HG03378 (cell line): ENCODE measurements around the gene TBC1D2.
"Not testable (repeated sequence)": the region's sequence is repeated elsewhere in the genome, so short reads cannot be mapped to it uniquely, and the experiment has no call there.

Experiments used
- ATAC-seq: cut with Tn5 transposase; IDR thresholded peaks from one replicate; pipeline ENCODE4 v1.9.1; 2021; ENCODE audit warnings: mild to moderate bottlenecking, moderate library complexity; ENCODE audit not compliant: unreplicated experiment

The TBC1D2 gene

DNA sequence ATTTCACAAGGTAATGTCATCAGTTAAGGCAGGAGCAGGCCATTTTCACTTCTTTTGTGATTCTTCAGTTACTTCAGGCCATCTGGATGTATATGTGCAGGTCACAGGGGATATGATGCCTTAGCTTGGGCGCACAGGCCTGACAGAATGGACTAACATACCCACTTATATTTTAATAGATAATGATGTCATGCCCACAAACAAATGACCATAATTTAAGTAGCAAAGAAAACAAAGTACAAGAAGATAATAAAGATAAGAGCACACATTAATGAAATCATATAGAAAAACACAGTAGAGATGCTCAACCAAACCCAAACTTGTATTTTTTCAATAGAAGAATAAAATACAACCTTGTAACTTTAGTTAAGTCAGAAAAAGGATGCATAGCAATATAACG is 19.7 kb upstream of the TBC1D2 start:
- ATAC-seq = no peak

DNA sequence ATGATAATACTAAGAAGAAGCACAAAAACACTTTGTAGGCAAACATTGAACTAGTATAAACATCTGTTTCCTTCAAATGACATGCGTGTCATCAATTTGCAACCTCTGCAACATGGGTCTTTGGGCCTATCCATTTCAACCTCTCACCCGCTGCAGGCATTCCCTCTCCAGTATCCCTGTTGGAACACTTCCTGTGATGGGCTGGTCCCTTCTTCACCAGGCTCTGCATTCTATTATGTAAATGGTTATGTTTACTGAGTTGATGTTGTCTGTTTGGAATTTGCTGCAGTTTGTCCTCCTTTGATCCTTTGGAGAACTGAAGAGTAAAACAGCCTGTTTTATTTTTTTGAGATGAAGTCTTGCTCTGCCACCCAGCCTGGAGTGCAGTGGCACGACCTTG is 16.6 kb upstream of the TBC1D2 start:
- no peak for ATAC-seq

DNA sequence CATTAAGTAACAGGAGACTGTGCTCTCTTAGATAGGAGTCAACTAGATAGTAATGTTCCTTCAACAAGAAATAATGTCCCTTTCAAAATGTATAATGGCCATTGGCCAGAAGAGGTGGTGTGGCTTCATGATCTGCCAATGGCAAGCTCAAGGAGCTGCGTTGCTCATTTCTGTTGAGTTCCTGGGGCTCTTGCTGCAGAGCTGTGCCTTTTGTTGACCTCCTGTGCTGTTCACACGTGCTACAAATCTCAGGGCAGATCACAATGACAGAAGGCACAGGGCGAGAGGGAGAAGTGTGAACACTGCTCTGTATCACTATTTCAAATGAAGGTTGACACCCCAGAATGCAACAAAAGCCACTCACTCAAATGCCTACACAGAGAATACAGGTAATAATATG is 16.0 kb upstream of the TBC1D2 start:
- no peak for ATAC-seq

- not testable (repeated sequence) for ATAC-seq
Observed at GRCh38 chr9:98270284-98270683, 14.8 kb upstream of the TBC1D2 start.

DNA sequence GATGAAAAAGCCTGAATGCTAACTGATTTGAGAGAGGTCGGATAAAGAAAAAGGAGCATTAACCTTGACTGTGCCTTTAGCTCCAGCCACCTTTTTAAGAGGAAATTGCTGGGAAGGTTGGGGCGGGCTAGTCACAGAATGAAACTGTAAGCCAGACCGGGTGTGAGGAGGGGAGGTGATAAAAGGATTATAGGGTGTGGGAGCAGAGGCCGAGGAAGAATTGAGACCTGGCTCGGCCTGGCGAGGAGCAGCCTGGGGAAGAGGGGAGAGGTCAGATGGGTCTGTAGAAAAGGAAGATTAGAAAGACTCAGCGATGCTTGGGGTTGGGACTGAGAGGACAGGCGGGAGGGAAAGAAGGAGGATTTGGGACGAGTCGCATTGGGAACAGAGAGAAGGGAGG is 14.2 kb upstream of the TBC1D2 start:
- ATAC-seq = not testable (repeated sequence)

- not testable (repeated sequence) for ATAC-seq
Observed at GRCh38 chr9:98267556-98267955, 12.1 kb upstream of the TBC1D2 start.

DNA sequence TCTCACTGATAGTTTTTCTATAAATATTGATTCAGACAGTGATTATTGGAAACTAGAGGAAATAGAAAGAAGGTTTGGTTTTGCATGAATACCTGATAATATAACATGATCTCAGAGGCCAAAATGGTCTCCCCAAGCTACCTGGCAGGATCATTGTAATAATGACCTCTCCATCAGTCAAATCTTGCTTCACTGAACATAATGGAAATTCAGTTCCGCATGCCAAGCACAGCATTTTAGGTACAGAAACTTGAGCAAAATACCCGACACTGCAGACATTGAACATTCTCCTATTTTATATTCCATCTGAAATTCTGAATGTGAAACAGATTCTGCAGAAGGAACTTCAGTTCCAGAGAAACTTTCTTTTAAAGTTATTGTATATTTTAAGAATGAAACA is 9.1 kb upstream of the TBC1D2 start:
- ATAC-seq = no peak

DNA sequence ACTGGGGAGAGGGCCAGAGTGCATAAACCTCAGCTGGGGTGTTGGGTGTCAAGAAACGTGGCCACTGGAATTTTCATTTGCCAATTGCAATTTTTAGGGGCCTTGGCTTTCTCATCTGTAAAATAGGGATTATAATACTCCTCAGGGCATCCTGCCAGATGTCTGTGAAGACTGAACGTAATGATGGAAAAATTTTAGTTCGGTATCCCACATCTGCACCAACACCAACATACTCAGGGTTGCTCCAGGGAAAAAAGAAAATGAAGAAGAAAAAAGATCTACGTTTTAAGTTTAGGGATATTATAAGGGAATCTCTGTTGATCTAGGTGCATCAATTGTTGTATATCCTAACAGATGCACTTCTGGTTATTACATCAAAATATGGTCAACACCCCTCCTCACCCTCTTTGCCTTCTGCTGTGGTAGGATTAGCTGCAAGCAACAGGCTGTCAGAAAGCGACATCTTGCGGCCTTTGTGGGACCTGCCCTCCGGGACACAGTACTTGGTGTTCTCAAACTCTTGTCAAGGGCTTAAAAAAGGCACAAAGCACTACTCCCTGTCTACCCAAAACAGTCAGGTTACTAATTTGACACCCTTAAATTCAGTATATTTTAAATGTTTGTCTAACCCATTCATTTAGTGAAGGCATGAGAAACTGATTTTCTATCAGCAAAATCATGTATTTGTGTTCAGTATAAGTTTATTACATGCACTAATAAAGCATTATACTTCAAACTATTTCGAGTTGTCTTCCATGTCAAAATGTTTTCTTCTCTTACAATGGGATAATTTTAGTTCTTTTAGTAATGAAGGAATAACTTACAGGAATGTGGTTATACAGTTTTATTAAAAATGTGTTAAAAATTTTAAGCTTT is 8.3 kb upstream of the TBC1D2 start:
- ATAC-seq = no peak

- no peak for ATAC-seq
Observed at GRCh38 chr9:98263080-98263479, 7.6 kb upstream of the TBC1D2 start.

- no peak for ATAC-seq
Observed at GRCh38 chr9:98262056-98262455, 6.6 kb upstream of the TBC1D2 start.

GRCh38 chr9:98260635-98261034 is 5.2 kb upstream of the TBC1D2 start:
- no peak for ATAC-seq

- no peak for ATAC-seq
Observed at GRCh38 chr9:98259791-98260190, 4.3 kb upstream of the TBC1D2 start.

- ATAC-seq = no peak
Observed at GRCh38 chr9:98256756-98257155, 1.3 kb upstream of the TBC1D2 start.

GRCh38 chr9:98255061-98255577 is 330 bp downstream of the TBC1D2 start:
- peak; percentile 20 for ATAC-seq

DNA sequence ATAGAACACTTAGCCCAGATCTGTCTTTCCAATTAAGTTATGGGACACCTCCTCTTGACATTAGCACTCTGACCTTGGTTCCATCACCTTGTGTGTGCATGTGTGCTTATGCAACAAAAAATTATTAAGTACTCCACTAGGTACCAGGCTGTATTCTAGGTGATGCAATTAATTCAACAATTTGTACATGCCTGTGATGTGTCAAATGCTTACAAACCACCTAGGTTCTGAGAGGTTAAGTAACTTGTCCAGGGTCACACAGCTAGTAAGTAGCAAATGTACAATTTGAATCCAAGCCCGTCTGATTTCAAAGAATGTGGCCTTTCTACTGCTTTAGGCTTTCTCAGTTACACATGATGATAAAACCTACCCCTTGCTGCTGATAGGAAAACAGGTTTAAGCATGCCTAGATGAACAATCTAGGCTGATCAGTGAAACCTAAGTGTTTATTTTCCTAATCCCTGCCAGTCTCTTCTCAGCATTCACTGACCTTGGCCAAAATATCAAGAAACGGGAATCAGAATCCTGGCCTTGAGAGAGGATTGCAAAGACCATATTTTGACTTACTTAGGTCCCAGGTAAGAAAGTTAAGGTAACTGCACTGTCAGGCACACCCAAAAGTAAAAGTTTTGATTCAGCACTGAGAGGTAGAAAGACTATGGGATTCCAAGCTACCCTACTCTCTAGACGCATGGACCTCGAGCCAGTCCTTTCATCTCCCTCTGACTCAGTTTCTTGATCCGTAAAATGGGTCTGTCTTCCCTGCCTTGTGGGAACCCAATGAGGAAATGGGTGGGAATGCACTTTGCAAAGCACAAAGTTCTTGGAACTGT is 1.0 kb downstream of the TBC1D2 start:
- ATAC-seq = no peak

- no peak for ATAC-seq
Observed at GRCh38 chr9:98253565-98253964, 1.9 kb downstream of the TBC1D2 start.

DNA sequence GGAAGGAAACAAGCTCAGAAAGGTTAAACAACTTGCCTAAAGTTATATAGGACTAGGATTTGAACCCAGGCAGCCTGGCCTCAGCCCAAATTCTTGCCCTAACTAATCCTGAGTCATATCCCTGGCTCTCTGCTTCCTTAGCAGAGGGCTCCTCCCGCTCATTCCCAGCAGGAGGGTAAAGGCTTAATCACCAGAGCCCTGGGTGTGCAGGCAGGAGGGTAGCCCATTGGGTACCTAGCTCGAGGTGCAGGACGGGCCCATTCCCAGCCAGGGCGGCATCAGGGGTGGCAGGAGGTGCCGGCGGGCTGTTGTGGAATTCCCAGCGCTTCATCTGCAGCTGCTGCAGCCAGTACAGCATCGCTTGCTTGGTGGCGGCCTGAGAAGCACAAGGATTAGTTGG is 3.9 kb downstream of the TBC1D2 start:
- ATAC-seq = no peak

DNA sequence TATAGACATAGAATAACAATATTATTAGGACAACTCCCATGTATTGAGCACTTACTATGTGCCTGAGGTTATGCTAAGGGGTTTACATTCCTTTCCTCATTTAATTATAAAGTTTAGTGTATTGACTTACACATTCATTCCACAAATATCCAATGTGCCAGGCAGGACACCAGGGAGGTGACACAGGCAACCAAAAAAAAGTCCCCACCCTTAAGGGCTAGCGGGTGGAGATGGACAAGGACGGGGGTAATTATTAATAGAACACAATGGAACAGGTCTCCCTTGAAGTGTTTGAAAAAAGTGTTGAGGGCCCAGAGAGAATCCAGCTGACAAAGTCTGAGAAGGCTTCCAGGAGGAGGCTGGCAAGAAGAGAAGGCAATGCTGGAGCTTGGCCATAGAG is 5.7 kb downstream of the TBC1D2 start:
- no peak for ATAC-seq

DNA sequence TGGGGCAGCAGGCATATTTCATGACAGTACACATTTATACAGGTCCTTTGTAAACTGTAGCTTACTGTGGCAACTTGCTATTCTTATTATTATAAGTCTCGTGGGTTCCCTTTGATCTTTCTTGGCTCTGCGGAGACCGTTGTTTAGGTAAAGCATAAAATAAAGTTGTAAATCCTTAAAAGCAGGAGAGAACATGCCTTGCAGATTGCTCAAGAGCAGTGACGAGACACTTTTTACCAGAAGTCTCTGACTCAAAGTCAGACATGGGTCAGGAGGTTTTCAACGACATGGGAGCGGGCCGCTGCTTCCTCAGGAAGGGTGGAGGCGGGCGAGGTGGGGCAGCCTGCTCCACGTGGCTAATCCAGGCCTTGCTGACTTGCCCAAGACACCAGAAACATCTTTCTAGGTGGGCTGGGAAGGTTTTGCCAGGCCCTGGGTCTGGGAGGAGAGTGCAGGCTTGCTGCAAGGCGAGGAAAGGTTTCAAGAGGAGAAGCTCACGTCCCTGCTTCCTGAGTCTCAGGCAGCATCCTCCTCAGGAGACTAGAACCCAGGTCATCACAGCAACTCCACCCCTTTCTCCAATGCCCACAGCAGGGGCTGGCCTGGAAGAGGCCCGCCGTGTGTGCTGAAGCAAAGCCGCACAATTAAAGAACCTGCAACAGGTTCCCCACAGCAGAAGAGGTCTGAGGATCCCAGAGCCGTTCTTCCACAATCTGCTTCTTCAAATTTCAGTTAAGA is 6.5 kb downstream of the TBC1D2 start:
- ATAC-seq = no peak

- no peak for ATAC-seq
Observed at GRCh38 chr9:98247831-98248657, 7.4 kb downstream of the TBC1D2 start.
